Measurements from ENCODE around the gene SLC35D1.

DNA sequence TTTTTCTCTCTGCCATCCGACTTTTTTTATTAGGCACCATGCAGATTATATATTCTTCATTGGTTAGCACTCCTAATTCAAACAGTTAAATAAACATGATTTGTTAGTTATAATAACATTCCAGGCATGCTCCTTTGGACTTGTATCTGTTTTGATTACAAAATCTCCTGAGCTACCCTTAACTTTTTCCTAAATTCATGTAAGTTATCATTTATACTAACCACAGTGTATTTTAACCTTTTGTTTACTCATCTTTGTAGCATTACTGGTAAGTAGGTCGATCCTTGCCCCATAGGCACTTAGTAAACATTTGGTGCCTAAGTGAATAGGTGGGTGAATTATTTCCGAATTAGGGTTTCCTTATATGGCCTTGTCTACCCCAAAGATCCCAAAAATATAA lies 85.4 kb downstream of the SLC35D1 start:
- TF ChIP-seq YY1 (IDR thresholded peaks at IDR 0.05; ENCODE audit: low read depth, low read length), result no peak
- no peak for TF ChIP-seq MEF2B (IDR thresholded peaks at IDR 0.05; ENCODE audit: partially characterized antibody, poor library complexity, severe bottlenecking)
- TF ChIP-seq ELK1 (IDR thresholded peaks at IDR 0.05; ENCODE audit: low read depth, low read length), result no peak
- TF ChIP-seq, protein P1, sequence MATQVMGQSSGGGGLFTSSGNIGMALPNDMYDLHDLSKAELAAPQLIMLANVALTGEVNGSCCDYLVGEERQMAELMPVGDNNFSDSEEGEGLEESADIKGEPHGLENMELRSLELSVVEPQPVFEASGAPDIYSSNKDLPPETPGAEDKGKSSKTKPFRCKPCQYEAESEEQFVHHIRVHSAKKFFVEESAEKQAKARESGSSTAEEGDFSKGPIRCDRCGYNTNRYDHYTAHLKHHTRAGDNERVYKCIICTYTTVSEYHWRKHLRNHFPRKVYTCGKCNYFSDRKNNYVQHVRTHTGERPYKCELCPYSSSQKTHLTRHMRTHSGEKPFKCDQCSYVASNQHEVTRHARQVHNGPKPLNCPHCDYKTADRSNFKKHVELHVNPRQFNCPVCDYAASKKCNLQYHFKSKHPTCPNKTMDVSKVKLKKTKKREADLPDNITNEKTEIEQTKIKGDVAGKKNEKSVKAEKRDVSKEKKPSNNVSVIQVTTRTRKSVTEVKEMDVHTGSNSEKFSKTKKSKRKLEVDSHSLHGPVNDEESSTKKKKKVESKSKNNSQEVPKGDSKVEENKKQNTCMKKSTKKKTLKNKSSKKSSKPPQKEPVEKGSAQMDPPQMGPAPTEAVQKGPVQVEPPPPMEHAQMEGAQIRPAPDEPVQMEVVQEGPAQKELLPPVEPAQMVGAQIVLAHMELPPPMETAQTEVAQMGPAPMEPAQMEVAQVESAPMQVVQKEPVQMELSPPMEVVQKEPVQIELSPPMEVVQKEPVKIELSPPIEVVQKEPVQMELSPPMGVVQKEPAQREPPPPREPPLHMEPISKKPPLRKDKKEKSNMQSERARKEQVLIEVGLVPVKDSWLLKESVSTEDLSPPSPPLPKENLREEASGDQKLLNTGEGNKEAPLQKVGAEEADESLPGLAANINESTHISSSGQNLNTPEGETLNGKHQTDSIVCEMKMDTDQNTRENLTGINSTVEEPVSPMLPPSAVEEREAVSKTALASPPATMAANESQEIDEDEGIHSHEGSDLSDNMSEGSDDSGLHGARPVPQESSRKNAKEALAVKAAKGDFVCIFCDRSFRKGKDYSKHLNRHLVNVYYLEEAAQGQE (IDR thresholded peaks at IDR 0.05; ENCODE audit: low read depth, low read length), result no peak
- TF ChIP-seq CBX3 (IDR thresholded peaks at IDR 0.05; ENCODE audit: borderline replicate concordance, low read depth), result no peak
